NCI-H510A (cell line): ENCODE measurements around the gene RNF207.

ENCODE experiments used
- DNase-seq: peaks from one replicate; lab custom pipeline; 2025; lab: John Stamatoyannopoulos, UW

The RNF207 gene

GRCh38 chr1:6205849-6206519 lies at the start of gene RNF207:
Gene RNF207, plus strand, starts transcription at chr1:6206119. Its CDS starts 417 bp downstream, at chr1:6206536.
- DNase-seq: peak; percentile 97

- DNase-seq: no peak
Measured at GRCh38 chr1:6157132-6157527, 48.8 kb upstream of the RNF207 start.

GRCh38 chr1:6157528-6158174 lies 48.3 kb upstream of the RNF207 start:
- peak; percentile 82 for DNase-seq

GRCh38 chr1:6158181-6158580 lies 47.7 kb upstream of the RNF207 start:
- no peak for DNase-seq

GRCh38 chr1:6162341-6162740 lies 43.6 kb upstream of the RNF207 start:
- DNase-seq: no peak

GRCh38 chr1:6162773-6163172 lies 43.1 kb upstream of the RNF207 start:
- peak; percentile 94 for DNase-seq

GRCh38 chr1:6163191-6163972 lies 42.5 kb upstream of the RNF207 start:
- DNase-seq: no peak

- DNase-seq: no peak
Measured at GRCh38 chr1:6163973-6164617, 41.8 kb upstream of the RNF207 start.

- DNase-seq: no peak
Measured at GRCh38 chr1:6165027-6165426, 40.9 kb upstream of the RNF207 start.

- no peak for DNase-seq
Measured at GRCh38 chr1:6165441-6165985, 40.4 kb upstream of the RNF207 start.

- DNase-seq: no peak
Measured at GRCh38 chr1:6166221-6166620, 39.7 kb upstream of the RNF207 start.

- no peak for DNase-seq
Measured at GRCh38 chr1:6166655-6167390, 39.1 kb upstream of the RNF207 start.

- no peak for DNase-seq
Measured at GRCh38 chr1:6167391-6168303, 38.3 kb upstream of the RNF207 start.

- no peak for DNase-seq
Measured at GRCh38 chr1:6168947-6169586, 36.9 kb upstream of the RNF207 start.

GRCh38 chr1:6170116-6170741 lies 35.7 kb upstream of the RNF207 start:
- no peak for DNase-seq

- DNase-seq: no peak
Measured at GRCh38 chr1:6170742-6171201, 35.1 kb upstream of the RNF207 start.

- no peak for DNase-seq
Measured at GRCh38 chr1:6171548-6172124, 34.3 kb upstream of the RNF207 start.

GRCh38 chr1:6172549-6172948 lies 33.4 kb upstream of the RNF207 start:
- no peak for DNase-seq
